Neuron (in vitro differentiated cells): ENCODE measurements around the gene AKT3.

Experiments used
- H2AFZ ChIP-seq: one replicate; pipeline ENCODE4 v1.6.1; 2013; ENCODE audit warnings: low read depth, mild to moderate bottlenecking, inconsistent platforms, low read length, moderate library complexity
- H3K27me3 ChIP-seq: one replicate; pipeline ENCODE4 v1.6.1; 2013; ENCODE audit warnings: low read length; ENCODE audit not compliant: insufficient read depth
- H3K36me3 ChIP-seq: one replicate; pipeline ENCODE4 v1.6.1; 2013; ENCODE audit warnings: low read length; ENCODE audit not compliant: insufficient read depth
- H3K4me1 ChIP-seq: one replicate; pipeline ENCODE4 v1.6.1; 2013; ENCODE audit warnings: low read length; ENCODE audit not compliant: insufficient read depth
- H3K4me3 ChIP-seq: 2 replicates; pipeline ENCODE4 v1.5.1; 2013; ENCODE audit warnings: mild to moderate bottlenecking, low read length, moderate library complexity
- H3K9me3 ChIP-seq: one replicate; pipeline ENCODE4 v1.6.1; 2013; ENCODE audit warnings: low read length

Gene AKT3

DNA sequence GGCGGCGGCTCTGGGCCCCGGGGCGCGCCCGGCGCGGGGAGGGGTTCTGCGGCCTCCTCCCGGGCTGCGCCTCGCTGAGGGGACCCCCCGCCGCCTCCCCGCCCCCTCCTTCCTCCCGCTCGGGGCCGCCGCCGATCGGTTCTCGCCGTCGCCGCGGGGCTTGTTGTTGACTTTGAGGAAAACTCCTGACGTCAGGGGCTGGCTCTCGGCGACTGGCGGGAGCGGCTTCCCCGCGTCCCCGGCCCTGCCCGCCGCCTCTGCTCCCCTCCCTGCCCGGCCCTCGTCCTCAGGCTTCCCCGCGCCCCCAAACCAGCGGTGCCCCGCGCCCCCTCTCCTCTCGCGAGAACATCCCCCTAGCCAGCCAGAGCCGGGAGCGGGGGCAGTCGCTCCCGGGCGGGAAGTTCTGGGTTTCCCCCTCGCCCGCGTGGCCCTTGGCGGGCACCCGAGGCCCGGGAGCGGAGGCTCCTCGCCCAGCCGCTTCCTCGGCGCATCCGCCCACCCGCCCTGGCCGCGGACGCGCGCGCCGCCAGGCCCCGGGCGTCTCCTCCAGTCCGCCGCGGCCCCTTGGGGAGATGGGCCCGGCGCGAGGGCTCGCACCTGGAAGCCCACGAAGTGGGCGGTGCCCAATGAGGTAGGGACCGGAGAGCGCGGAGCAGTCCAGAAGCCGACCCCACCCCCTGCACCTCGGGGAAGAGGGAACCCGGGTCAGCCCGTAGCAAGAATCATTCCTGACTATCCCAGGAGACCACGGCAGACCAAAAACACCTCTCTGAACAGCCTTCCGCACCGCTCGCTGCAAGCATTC lies 611 bp upstream of the AKT3 start:
- Histone ChIP-seq H3K4me3 (peak overlapping the region; percentile 98), H3K9me3 (no peaks in the 10 kb centered on the region), H3K4me1 (peaks cover 34% of the 10 kb centered on the region)

DNA sequence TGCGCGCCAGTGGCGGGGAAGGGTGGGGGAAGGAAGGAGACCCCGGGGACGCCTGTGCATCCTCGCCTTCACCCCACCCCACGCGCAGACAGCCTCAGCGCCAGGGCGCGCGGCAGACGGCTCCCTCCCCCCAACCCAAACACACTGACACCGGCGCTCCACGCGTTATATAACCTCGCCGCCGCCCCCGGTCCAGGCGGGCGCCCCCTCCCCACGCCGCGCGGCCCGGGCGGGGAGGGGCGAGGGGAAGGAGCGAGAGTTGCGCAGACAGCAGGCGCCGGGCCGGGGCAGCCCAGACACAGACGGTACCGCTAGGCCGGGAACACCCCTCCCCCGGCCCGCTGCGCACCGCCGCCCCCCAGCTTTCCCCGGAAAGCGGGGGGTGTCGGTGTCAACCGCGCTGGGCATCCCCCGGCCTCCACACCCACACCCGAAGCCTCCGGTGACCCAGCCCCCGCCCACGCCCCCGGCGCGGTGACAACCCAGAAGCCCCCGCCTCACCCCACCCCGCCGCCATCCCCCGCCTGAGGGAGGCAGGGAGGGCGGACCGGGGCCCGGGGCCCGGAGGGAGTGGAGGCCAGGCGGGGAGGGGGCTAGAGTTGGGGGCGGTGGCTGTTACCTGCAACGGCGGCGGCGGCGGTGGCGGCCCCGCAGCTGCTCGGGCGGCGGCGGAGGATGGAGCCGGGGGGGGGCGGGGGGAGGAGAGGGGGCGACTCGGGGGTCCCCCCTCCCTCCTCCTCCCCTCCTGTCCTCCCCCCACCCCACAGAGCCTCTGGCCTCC lies 432 bp downstream of the AKT3 start:
- Histone ChIP-seq H3K27me3 (no peaks in the 10 kb centered on the region), H2AFZ (peak overlapping the region; percentile 39), H3K36me3 (no peaks in the 10 kb centered on the region), H3K9me3 (no peaks in the 10 kb centered on the region), H3K4me1 (peaks cover 34% of the 10 kb centered on the region), H3K4me3 (peak overlapping the region; percentile 98)

More for the DNA sequence above, 611 bp upstream of the AKT3 start:
- Histone ChIP-seq H2AFZ (peak overlapping the region; percentile 90), H3K36me3 (no peaks in the 10 kb centered on the region), H3K27me3 (no peaks in the 10 kb centered on the region)

DNA sequence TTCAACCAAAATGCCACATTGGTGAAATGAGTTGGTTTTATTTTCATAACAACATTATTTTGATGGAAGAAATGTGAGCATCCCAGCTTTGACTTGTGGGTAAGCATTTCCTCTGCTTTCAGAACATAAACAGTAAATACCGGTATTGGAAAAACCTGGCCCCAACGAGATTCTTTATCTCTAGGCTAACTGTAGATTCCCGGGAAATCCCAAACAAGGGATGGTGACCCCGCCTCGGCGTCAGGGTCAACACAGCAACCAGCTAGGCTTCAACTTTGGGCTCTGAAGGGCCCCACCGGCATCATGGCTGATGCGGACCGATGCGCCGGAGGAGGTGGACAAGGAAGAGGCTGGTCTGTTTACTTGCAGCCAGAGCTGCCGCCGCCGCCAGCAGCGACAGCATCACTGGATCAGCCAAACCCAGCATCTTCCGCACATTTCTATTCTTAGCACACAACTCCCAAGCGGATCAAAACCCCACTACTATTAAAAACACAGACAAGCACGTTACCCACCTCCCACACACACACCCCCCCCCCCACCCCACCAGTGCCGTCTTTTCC lies 1.1 kb downstream of the AKT3 start:
- peak overlapping the region; percentile 98 for H3K4me3 ChIP-seq
- H3K9me3 ChIP-seq, result no peaks in the 10 kb centered on the region
- H2AFZ ChIP-seq, result peak overlapping the region; percentile 39
- peaks cover 34% of the 10 kb centered on the region for H3K4me1 ChIP-seq
- H3K36me3 ChIP-seq, result no peaks in the 10 kb centered on the region
- no peaks in the 10 kb centered on the region for H3K27me3 ChIP-seq

DNA sequence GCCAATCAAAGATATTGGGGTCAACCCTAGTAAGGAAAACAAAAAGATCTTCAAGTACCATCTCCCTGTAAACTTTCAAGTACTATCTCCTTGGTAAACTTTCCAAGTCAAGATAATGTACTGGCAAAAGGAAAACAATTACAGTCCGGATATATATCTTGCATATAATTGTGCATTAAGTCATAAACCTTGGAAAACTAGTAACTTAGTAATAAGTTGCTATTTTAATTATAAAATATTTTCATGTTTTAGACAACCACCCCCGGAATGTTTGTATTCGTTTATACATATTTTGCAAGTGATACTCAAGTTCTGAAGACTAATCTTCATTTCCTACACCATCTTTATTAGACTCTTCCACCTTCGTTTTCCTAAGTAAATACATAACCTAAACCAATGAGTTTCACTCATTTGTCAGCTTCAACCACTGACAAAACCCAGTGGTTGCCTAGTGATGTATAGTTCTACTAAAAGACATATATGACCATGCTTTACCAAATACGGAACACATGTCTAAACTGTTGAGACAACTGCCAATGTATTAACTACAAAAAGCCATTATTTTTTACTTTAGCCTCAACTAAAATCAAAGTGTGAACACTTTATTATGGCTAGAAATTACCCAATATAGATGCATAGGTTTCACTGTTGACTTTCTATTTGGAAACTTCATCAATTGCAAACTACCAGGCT lies 1.7 kb downstream of the AKT3 start:
- H3K27me3 ChIP-seq, result no peaks in the 10 kb centered on the region
- no peaks in the 10 kb centered on the region for H3K36me3 ChIP-seq
- H2AFZ ChIP-seq, result peak overlapping the region; percentile 39
- H3K4me3 ChIP-seq, result peak overlapping the region; percentile 98
- peaks cover 34% of the 10 kb centered on the region for H3K4me1 ChIP-seq
- H3K9me3 ChIP-seq, result no peaks in the 10 kb centered on the region

DNA sequence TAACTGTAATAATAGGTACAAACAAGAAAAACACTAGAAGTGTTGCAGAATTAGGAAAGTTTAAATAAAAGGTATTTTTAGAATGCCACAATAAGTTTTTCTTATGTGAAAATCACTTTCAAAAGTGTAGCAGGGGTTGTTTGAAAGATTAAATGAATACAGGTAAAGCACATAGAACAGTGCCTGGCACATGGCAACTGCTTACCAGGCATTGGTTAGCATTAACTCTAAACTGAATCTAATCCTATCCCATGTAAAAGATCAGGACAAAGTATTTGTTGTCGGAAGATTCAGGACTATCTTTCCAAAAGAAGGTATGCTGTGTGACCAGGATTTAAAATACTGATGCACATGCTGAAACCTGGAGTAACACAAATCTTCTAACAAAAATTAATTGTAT lies 3.3 kb downstream of the AKT3 start:
- peaks cover 30% of the 10 kb centered on the region for H3K4me1 ChIP-seq
- no peaks in the 10 kb centered on the region for H3K27me3 ChIP-seq
- peaks cover 4% of the 10 kb centered on the region for H3K36me3 ChIP-seq
- no peak overlapping the region for H3K4me3 ChIP-seq
- H2AFZ ChIP-seq, result no peak overlapping the region
- peaks cover 4% of the 10 kb centered on the region for H3K9me3 ChIP-seq

DNA sequence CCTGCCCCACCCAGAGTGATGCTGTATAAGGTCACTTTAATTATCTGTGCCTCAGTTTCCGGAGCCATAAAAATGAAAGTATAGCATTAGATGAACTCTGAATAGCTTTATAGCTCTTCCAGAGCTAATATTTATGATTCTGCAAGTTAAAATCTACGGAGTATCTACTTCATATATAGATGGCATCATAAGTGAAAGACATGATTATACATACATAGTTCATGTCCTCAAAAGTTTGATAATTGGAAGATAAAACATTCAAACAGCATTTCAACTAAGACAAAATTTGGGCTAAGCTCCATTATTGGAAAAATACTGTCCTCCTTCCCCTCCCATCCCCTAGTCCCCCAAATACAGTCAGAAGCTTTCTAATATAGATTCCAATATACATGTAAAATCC lies 4.2 kb downstream of the AKT3 start:
- Histone ChIP-seq H3K36me3 (peaks cover 6% of the 10 kb centered on the region), H3K4me3 (no peak overlapping the region), H3K27me3 (no peaks in the 10 kb centered on the region), H3K9me3 (peaks cover 4% of the 10 kb centered on the region), H2AFZ (no peak overlapping the region), H3K4me1 (peaks cover 26% of the 10 kb centered on the region)

DNA sequence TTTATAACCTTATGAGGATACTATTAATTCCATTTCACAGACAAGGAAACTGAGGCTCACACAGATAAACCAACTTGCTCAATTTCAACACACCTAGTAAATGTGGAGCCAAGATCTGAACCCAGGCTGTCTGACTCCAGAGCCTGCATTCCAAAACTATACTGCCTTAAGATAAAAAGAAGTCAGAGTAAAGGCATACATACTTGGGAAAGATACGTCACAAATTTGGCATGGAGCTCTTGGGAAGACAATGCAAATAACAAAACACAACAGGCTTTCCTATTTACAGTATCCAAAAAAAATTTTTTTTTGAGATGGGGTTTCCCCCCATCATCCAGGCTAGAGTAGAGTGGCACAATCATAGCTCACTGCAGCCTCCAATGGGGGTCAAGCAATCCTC lies 5.9 kb downstream of the AKT3 start:
- Histone ChIP-seq H3K27me3 (no peaks in the 10 kb centered on the region), H2AFZ (no peak overlapping the region), H3K4me3 (no peak overlapping the region), H3K9me3 (peaks cover 6% of the 10 kb centered on the region), H3K4me1 (peaks cover 26% of the 10 kb centered on the region), H3K36me3 (peaks cover 6% of the 10 kb centered on the region)

DNA sequence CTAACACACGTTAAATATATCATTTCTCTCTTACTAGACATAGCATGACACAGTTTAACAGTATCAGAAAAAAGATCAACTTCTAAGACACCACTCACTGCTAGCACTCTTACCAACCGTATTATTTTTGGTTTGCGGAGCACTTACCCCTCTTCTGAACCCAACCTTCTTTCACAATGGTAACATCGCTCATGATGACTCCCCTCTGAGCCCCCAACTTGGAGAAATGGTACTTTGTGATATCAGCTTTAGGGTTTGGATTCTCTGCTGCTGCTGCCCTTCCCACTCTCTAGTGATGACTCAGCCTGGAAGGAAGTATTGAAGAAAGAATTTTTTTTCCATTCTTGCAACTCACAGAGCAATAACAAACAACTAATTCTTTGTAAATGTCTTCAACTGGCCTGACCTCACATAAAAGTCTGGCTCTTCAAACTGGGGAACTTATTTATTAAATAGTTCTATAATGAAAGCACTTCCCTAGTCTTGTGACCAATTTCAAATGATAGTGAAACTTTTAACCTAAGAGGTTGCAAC lies 7.0 kb downstream of the AKT3 start:
- Histone ChIP-seq H3K36me3 (peaks cover 6% of the 10 kb centered on the region), H3K27me3 (no peaks in the 10 kb centered on the region), H3K4me1 (peaks cover 25% of the 10 kb centered on the region), H3K4me3 (no peak overlapping the region), H3K9me3 (peaks cover 6% of the 10 kb centered on the region), H2AFZ (no peak overlapping the region)

DNA sequence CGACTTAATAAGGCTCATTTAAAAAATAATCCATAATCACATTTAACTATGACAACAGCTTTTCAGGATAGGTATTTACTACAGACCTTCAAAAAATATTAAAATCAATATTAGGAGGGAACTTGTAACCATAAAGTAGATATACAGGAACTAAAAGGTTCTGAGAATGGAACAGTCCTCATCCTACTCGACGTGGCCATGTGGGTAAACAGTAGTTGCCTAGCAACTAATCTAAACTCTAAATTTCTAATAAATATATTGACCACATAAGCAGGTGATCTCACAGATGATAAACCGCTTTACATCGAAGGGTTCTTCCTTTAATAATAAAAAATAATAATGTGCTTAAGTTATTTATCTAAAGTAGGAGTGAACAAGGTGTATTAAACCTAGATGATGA lies 7.9 kb downstream of the AKT3 start:
- peaks cover 7% of the 10 kb centered on the region for H3K9me3 ChIP-seq
- H3K27me3 ChIP-seq, result no peaks in the 10 kb centered on the region
- no peak overlapping the region for H2AFZ ChIP-seq
- H3K4me1 ChIP-seq, result peaks cover 16% of the 10 kb centered on the region
- H3K4me3 ChIP-seq, result no peak overlapping the region
- peaks cover 10% of the 10 kb centered on the region for H3K36me3 ChIP-seq

DNA sequence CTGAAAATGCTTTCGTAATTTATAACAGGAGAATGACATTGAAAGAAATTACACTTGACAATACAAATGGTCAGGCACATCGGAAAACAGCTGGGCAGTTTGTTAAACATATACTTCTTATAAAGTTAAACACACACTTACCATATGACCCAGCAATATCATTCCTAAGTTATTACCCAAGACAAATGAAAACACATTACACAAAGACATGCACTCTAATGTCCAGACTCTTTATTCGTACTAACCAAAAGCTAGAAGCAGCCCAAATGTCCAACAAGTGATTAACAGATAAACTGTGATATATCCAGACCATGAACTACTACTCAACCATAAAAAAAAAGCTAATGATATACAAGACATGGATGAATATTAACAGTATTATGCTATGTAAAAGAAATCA lies 8.5 kb downstream of the AKT3 start:
- Histone ChIP-seq H2AFZ (no peak overlapping the region), H3K4me1 (peaks cover 9% of the 10 kb centered on the region), H3K36me3 (peaks cover 10% of the 10 kb centered on the region), H3K4me3 (no peak overlapping the region), H3K9me3 (peaks cover 11% of the 10 kb centered on the region), H3K27me3 (no peaks in the 10 kb centered on the region)

DNA sequence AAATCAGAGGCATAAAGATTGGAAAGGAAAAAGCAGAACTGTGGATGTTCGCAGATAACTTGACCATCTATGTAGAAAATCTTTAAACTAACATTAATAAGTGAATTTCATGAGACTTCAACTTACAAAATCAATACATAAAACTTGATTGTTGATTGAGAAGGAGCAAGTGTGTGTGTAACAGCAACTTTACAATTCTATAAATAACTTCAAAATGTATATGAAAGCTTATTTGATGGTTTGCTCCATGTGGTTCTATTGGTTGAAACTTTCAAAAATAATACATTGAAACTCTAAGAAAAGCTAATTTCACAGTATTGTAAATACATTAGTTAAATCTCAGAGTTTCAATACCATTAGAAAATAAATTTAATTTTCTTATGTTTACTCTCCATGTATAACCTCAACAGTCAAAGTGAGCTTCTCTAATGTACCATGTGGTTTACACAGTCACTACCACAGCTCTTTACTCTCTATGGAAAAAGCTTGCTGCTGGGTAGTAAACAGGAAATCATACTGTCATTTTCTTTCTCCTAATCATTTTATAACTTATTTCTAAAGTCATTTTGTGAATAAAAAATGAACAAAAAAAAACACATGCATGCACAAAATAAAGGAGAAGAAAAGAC lies 12.0 kb downstream of the AKT3 start:
- Histone ChIP-seq H3K9me3 (peaks cover 19% of the 10 kb centered on the region), H3K36me3 (peaks cover 12% of the 10 kb centered on the region), H3K4me1 (peaks cover 1% of the 10 kb centered on the region)

DNA sequence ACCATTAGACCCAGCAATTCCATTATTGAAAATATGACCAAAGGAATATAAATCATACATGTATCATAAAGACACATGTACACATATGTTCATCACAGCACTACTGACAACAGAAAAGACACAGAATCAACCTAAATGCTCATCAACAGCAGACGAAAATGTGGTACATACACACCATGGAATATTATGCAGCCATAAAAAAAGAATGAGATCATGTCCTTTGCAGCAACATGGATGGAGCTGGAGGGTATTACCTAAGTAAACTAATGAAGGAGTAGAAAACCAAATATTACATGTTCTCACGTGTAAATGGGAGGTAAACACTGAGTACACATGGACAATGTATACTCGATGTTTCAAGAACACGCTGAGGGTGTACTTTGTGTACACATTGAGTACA lies 15.9 kb downstream of the AKT3 start:
- no peaks in the 10 kb centered on the region for H3K4me1 ChIP-seq
- H3K4me3 ChIP-seq, result no peak overlapping the region
- peaks cover 7% of the 10 kb centered on the region for H3K36me3 ChIP-seq
- H2AFZ ChIP-seq, result no peak overlapping the region
- peaks cover 14% of the 10 kb centered on the region for H3K9me3 ChIP-seq
- H3K27me3 ChIP-seq, result no peaks in the 10 kb centered on the region

More for the DNA sequence above, 12.0 kb downstream of the AKT3 start:
- Histone ChIP-seq H3K4me3 (no peak overlapping the region), H2AFZ (no peak overlapping the region), H3K27me3 (no peaks in the 10 kb centered on the region)
